NCI-H1105 (cell line): ENCODE measurements around the gene WASL.
"Not testable (repeated sequence)": the region's sequence is repeated elsewhere in the genome, so short reads cannot be mapped to it uniquely, and the experiment has no call there.

Experiments used
- DNase-seq: peaks from one replicate; lab custom pipeline; 2025; lab: John Stamatoyannopoulos, UW

WASL gene

GRCh38 chr7:123732413-123733091 is 16.3 kb downstream of the WASL start:
- DNase-seq: no peak

DNA sequence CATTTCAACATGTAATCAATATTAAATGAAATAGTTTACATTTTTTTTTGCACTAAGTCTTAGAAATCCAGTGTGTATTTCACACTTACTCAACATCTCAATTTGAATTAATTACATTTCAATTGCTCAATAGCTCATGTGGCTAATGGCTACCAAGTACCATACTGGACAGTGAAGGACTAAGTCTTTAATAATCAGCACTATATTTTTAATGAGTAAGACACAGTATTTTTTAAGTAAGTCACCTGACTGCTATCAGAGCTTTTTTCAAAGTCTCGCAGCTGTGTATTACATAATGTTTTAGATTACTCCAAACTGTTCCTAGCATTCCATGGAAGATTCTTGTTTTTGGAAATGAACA is 19.6 kb downstream of the WASL start:
- DNase-seq: no peak

DNA sequence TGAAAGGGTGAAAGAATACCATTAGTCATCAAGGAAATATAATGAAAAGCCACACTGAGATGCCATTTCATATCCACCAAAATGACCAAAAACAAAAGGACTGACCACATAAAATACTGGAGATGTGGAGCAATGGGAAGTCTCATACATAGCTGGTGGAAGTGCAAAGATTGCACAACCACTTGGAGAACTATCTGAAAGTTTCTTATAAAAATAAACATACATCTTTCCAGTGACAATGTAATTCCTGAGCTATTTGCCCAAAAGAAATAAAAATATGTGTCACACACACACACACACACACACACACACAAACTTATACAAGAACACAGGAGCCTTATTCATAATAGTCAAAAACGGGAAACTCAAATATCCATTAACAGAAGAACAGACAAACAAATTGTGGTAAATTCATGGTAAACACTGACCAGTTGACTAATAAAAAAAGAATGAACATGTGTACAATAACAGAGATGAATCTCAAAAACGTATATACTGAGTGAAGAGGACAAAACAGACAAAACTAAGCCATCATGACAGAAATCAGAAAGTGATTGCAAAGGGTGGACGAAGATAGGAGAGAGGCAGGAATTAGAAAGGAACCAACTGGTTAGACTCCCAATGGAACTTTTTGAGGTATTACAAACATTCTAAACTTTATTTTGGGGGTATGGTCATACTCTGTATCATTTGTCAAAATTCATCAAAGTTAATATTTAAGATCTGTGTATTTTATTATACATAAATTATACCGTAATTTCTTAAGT is 21.5 kb downstream of the WASL start:
- DNase-seq: no peak

GRCh38 chr7:123725586-123726171 is 23.1 kb downstream of the WASL start:
- DNase-seq: no peak

DNA sequence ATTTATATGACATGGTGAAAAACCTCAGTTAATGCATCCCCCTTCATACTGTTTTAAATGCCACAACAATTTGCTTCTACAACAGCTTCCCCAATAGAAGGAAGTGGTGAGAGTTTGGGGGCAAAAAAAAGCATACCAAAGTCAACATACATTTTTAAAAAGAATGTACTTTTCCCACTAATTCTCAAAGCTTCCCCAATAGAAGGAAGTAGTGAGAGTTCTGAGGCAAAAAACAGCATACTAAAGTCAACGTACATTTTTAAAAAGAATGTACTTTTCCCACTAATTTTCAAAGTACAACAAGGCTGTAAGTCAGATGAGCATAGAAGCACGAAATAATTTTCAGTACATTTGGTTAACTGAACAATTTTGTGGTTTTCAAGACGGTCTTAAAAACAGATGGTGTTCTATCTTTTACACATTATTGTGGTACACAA is 24.0 kb downstream of the WASL start:
- DNase-seq: no peak

DNA sequence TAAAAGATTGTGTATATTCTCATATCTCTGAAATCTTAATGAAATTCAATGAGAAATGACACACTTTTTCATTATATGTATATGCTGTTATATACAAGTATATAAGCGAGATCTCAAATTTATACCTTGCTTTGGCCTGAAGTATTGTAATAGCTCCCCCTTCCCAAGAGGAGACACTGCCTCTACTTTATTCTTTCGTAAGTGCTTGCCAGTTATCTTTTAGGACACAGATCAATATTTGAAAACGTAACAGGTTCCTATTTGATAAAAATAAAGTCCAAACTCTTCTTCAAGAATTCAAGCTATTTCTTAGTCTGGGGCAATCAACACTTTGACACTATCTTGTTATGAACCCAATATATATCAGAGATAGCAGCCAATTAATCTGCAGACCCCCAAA is 24.9 kb downstream of the WASL start:
- no peak for DNase-seq

GRCh38 chr7:123720527-123720926 is 28.3 kb downstream of the WASL start:
- not testable (repeated sequence) for DNase-seq

- DNase-seq: no peak
Measured at GRCh38 chr7:123719197-123719721, 29.5 kb downstream of the WASL start.

DNA sequence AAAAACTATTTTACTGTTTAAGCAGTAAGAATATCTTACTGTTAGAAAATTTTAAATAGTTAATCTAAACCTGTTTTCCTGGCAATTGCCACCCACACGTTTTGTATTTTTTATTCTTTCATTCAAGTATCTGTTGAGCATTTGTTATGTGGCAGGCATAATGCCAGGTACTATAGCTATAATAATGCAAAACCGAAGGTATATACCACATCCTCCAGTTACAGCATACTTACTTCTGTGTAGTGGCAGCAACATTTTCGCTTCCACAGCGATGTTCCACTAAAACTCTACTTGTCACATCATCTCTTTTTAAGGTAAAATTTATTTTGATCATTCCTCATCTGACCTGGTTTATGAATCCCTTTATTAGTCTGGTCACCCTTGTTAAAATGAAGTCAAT is 30.0 kb downstream of the WASL start:
- DNase-seq: no peak

GRCh38 chr7:123717689-123718088 is 31.1 kb downstream of the WASL start:
- DNase-seq: no peak

- no peak for DNase-seq
Measured at GRCh38 chr7:123716877-123717276, 31.9 kb downstream of the WASL start.

DNA sequence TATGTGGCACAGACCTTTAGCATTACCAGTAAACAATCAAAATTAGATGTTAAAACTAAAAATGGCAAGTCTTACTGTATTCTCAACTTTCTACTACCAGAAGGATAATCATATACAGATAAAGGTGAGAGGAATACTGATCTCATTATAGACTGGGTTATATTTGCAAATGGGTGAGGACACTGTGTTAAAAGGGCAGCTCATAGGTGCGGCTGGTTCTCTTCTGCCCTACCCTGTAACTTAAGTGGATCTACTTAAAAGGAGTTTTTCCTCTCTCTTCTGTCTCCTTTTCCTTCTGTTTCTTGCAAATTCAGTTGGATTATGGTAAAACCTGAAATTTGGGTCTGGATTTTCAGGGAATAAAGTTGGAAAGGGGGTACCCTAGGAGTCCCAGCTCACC is 33.0 kb downstream of the WASL start:
- no peak for DNase-seq

- DNase-seq: no peak
Measured at GRCh38 chr7:123715198-123715597, 33.6 kb downstream of the WASL start.

DNA sequence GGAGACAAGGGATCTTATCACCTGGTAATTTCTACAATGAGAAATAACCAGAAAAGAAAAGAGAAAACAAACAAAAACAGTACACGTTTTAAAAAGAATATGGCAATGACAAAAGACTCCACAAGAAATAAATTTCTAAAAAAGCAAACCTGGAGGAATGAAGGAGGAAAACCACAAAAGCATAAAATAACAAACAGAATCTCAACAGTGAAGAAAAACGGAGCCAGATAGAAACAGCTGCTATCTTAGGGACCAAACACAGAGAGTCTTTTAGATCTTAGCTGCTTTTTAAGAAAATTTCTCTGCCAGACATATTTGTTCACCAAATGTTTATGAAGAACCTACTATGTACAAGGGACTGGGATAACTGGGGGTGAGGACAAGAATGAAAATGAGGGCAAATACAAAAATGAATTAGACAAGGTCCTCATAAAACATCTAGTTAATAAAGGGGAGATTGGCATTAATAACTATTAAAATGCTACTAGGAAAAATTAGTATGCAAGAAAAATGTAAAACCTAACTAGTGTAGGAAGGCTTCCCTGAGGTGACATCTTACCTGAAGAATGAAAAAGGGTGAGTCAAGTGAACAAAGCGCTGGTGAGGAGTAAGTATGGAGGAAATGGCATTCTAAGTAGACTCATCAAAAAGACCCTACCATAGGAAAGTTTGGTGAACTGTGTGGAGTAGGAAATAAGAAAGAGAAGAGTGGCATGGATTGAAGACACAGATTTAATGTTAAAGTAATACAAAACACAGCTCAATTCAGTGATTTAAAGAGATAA is 34.3 kb downstream of the WASL start:
- no peak for DNase-seq

GRCh38 chr7:123712619-123713018 is 36.2 kb downstream of the WASL start:
- no peak for DNase-seq

GRCh38 chr7:123711832-123712293 is 36.9 kb downstream of the WASL start:
- DNase-seq: no peak

GRCh38 chr7:123710683-123711082 is 38.1 kb downstream of the WASL start:
- no peak for DNase-seq

GRCh38 chr7:123709525-123709924 is 39.3 kb downstream of the WASL start:
- DNase-seq: no peak

DNA sequence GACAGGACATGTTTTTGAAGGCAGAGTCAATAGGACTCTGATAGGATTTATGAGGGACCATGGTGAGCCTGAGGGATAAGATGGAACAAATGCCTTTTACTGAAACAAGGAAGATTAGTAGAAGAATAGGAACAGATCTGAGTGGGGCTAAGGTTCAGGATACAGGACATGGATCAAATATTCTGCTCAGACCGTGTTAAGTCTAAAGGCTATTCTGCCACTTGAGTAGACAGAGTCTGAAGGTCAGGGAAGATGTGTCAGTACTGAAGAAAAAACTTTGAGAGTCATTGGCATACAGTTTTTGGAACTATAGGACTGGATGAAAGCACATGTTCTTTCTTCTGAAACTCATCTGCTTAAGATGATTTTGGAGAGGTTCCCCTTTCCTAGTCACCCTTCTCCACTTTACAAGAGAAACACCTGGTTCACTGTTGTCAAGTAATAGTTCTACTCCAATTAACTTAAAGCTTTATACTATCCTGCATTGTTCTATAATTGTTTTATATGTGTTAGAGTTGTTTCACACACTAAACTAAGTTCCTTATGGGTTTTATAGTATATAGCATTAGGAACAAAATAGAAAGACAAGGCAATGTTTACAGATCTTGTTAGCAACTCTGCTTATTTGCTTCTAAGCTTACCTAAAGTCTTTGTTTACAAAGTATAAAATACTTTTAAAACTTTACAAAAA is 43.4 kb downstream of the WASL start:
- no peak for DNase-seq

GRCh38 chr7:123695944-123696677 is 52.7 kb downstream of the WASL start:
- DNase-seq: no peak

DNA sequence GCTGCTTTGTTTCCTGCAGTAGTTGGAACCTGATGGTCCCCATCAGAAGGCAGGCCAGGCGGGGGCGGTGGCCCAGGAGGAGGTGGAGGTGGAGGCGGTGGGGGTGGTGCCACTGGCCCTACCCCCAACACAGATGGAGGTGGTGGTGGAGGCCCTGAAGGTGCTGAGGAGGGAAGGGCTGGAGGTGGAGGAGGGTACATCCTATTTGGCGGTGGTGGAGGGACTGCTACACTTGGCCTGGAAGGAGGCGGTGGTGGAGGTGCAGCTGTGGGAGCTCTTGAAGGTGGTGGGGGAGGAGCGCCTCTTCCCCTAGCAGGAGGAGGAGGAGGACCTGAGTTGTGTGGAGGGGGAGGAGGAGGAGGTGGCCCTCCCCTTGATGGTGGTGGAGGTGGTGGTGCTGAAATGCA is 56.3 kb downstream of the WASL start:
- no peak for DNase-seq
